Measurements from ENCODE around the gene UNK. TPM values are rescaled to one million over a fixed set of nuclear protein-coding genes. Genes with fewer than 3 reads are reported as not detected.

Gene UNK
- total and polyA plus RNA-seq, 9 of the 15 experiments (the other 6 are each of a cell fraction or from before 2014, with no cell fraction given) = 12.8 to 38.6 (median 24.8) TPM

DNA sequence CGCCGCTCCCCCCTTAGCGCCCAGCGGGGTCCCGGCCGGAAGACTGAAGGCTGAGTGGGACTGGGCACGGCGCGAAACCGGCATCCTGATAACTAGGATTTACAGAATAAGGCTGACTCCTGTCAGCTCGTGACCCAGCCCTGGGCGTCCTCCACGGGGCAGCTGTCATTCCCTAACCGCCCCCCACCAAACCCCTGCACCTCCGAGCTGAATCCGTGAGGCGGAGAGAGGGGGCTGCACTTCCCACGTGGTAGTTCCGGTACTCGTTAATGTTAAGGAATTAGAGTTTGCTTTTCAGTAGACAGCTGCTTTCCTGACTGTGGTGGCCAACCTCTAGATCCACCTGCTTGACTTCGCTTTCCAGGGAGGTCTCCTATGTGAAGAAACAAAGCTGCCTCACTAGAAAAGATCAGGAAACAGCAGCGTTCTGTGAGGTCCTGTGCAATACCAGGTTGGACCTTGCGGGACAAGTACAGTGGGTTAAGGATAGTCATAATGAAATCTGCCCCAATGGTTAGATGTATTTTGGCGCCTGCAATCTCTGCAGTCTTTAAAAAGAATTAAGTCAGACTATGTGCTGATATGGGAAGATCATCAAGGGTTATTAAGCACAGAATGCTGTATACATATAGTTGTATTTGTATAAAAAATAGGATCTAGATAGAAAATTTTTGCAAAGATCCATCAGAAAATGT, 71.6 kb downstream of the UNK start (continued):
- 0 out of 2 replicates have a peak, but pooled peaks have one; percentile 9 for TF ChIP-seq HMGXB4 (CRISPR knock-in tag; IDR thresholded peaks at IDR 0.05)
- no peak for TF ChIP-seq HNRNPUL1 (IDR thresholded peaks at IDR 0.05; ENCODE audit: low read length)
- TF ChIP-seq, protein P1, sequence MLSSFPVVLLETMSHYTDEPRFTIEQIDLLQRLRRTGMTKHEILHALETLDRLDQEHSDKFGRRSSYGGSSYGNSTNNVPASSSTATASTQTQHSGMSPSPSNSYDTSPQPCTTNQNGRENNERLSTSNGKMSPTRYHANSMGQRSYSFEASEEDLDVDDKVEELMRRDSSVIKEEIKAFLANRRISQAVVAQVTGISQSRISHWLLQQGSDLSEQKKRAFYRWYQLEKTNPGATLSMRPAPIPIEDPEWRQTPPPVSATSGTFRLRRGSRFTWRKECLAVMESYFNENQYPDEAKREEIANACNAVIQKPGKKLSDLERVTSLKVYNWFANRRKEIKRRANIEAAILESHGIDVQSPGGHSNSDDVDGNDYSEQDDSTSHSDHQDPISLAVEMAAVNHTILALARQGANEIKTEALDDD (IDR thresholded peaks at IDR 0.05) = peak; percentile 24; the same call in 1 of the 2 replicates
- TF ChIP-seq HDGF (IDR thresholded peaks at IDR 0.05) = no peak
- TF ChIP-seq RBFOX2 (IDR thresholded peaks at IDR 0.05; ENCODE audit: low read depth, low read length) = peak; percentile 93; the same call in 1 of the 2 replicates
- TF ChIP-seq RBM39 (optimal IDR thresholded peaks at IDR 0.05; ENCODE audit: low read depth, low read length) = no peak
- no peak for TF ChIP-seq SMARCA5 (IDR thresholded peaks at IDR 0.05)
- peak; percentile 59; the same call in 1 of the 2 replicates for TF ChIP-seq ZNF589 (CRISPR knock-in tag; IDR thresholded peaks at IDR 0.05; ENCODE audit: low read depth)
- TF ChIP-seq, protein P2, sequence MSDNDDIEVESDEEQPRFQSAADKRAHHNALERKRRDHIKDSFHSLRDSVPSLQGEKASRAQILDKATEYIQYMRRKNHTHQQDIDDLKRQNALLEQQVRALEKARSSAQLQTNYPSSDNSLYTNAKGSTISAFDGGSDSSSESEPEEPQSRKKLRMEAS (CRISPR knock-in tag; IDR thresholded peaks at IDR 0.05) = peak; percentile 66
- TF ChIP-seq CSDE1 (IDR thresholded peaks at IDR 0.05) = no peak
- TF ChIP-seq, protein P3, sequence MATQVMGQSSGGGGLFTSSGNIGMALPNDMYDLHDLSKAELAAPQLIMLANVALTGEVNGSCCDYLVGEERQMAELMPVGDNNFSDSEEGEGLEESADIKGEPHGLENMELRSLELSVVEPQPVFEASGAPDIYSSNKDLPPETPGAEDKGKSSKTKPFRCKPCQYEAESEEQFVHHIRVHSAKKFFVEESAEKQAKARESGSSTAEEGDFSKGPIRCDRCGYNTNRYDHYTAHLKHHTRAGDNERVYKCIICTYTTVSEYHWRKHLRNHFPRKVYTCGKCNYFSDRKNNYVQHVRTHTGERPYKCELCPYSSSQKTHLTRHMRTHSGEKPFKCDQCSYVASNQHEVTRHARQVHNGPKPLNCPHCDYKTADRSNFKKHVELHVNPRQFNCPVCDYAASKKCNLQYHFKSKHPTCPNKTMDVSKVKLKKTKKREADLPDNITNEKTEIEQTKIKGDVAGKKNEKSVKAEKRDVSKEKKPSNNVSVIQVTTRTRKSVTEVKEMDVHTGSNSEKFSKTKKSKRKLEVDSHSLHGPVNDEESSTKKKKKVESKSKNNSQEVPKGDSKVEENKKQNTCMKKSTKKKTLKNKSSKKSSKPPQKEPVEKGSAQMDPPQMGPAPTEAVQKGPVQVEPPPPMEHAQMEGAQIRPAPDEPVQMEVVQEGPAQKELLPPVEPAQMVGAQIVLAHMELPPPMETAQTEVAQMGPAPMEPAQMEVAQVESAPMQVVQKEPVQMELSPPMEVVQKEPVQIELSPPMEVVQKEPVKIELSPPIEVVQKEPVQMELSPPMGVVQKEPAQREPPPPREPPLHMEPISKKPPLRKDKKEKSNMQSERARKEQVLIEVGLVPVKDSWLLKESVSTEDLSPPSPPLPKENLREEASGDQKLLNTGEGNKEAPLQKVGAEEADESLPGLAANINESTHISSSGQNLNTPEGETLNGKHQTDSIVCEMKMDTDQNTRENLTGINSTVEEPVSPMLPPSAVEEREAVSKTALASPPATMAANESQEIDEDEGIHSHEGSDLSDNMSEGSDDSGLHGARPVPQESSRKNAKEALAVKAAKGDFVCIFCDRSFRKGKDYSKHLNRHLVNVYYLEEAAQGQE (IDR thresholded peaks at IDR 0.05; ENCODE audit: borderline replicate concordance) = peak; percentile 16; the same call in 1 of the 2 replicates
- TF ChIP-seq, protein P3 (CRISPR knock-in tag; IDR thresholded peaks at IDR 0.05; ENCODE audit: low read depth) = no peak
- peak; percentile 71; the same call in 1 of the 2 replicates for TF ChIP-seq SMAD4 (CRISPR knock-in tag; conservative IDR thresholded peaks at IDR 0.05)
- TF ChIP-seq CXXC5 (CRISPR knock-in tag; IDR thresholded peaks at IDR 0.05) = no peak
- TF ChIP-seq ETV1 (tag; conservative IDR thresholded peaks at IDR 0.05; ENCODE audit: low read depth) = peak; percentile 61
- peak; percentile 39; the same call in 1 of the 2 replicates for TF ChIP-seq ZFX (CRISPR knock-in tag; IDR thresholded peaks at IDR 0.05)
